Erythroblast (primary cell): ENCODE data around the gene PLCG1.

ENCODE experiments used
- GATA1 ChIP-seq: IDR thresholded peaks from 2 replicates; pipeline ENCODE4 v1.6.1; 2011; ENCODE audit warnings: low read depth, mild to moderate bottlenecking, control low read depth, low read length, moderate library complexity
- POLR2A ChIP-seq: IDR thresholded peaks from 2 replicates; pipeline ENCODE4 v1.6.1; 2011; ENCODE audit warnings: mild to moderate bottlenecking, low read length

- no peak for TF ChIP-seq POLR2A
- TF ChIP-seq GATA1 = no peak
Measured at GRCh38 chr20:41223112-41223511, 85.8 kb downstream of the PLCG1 start.
